Osteoblast (primary cell): ENCODE results near the gene ELAC1. TPM values are rescaled to one million over a fixed set of nuclear protein-coding genes. Genes with fewer than 3 reads are reported as not detected.

Experiments
- DNase-seq: peaks from one replicate; pipeline ENCODE4 v3.0.0; 2011; ENCODE audit warnings: low spot score, mixed read lengths; ENCODE audit not compliant: insufficient read length; ENCODE audit errors: missing footprints
- H2AFZ ChIP-seq: 2 replicates; pipeline ENCODE4 v1.6.0; 2011; ENCODE audit warnings: mild to moderate bottlenecking, low read length
- H3K27ac ChIP-seq: 2 replicates; pipeline ENCODE4 v1.5.1; 2011; ENCODE audit warnings: mild to moderate bottlenecking, low read depth, low read length, moderate library complexity
- H3K27me3 ChIP-seq: 2 replicates; pipeline ENCODE4 v1.6.0; 2012; ENCODE audit warnings: mild to moderate bottlenecking, control low read depth, inconsistent platforms, low read length, moderate library complexity; ENCODE audit not compliant: insufficient read depth
- H3K36me3 ChIP-seq: 2 replicates; pipeline ENCODE4 v1.5.1; 2011; ENCODE audit warnings: mild to moderate bottlenecking, low read length, control low read depth, moderate library complexity; ENCODE audit not compliant: insufficient read depth
- H3K4me1 ChIP-seq: 2 replicates; pipeline ENCODE4 v1.5.1; 2011; ENCODE audit warnings: mild to moderate bottlenecking, low read length, control low read depth, moderate library complexity; ENCODE audit not compliant: insufficient read depth
- H3K4me2 ChIP-seq: 2 replicates; pipeline ENCODE4 v1.6.0; 2011; ENCODE audit warnings: mild to moderate bottlenecking, low read length; ENCODE audit not compliant: insufficient read depth
- H3K4me3 ChIP-seq: fragments of 200-600 bp; sonication (generic); 3 replicates; pipeline ENCODE4 v1.5.1; 2012; ENCODE audit warnings: mild to moderate bottlenecking, low read length, inconsistent platforms; ENCODE audit not compliant: insufficient read depth
- H3K79me2 ChIP-seq: 2 replicates; pipeline ENCODE4 v1.6.0; 2012; ENCODE audit warnings: mild to moderate bottlenecking, low read length, control low read depth, inconsistent platforms; ENCODE audit not compliant: insufficient read depth
- H3K9me3 ChIP-seq: 2 replicates; pipeline ENCODE4 v1.5.1; 2011; ENCODE audit warnings: low read depth, low read length, control low read depth
- H4K20me1 ChIP-seq: 2 replicates; pipeline ENCODE4 v1.6.0; 2012; ENCODE audit warnings: mild to moderate bottlenecking, low read length, control low read depth; ENCODE audit not compliant: insufficient read depth
- small RNA-seq: library from RNA; depleted of rRNA; stranded (forward); fragments of <200 nt; gene quantifications from one replicate; pipeline ENCODE3, GENCODE V24; 2012
- total RNA-seq: library from RNA; depleted of rRNA; stranded (reverse); fragments of >200 nt; gene quantifications from 2 replicates; pipeline ENCODE4 v1.2.3, GENCODE V29; 2012
- TF ChIP-seq, protein P1 (sequence below): IDR thresholded peaks from 2 replicates; pipeline ENCODE4 v1.5.1; 2011; ENCODE audit warnings: mild to moderate bottlenecking, low read depth, low read length, moderate library complexity; ENCODE audit errors: extremely low read depth

Gene ELAC1
- total RNA-seq, 1 donor: 6.5 TPM

- peak overlapping the region; percentile 97 for H3K27ac ChIP-seq
- H3K4me3 ChIP-seq: peak overlapping the region; percentile 91
- H3K27me3 ChIP-seq: no peaks in the 10 kb centered on the region
- H4K20me1 ChIP-seq: peaks cover 42% of the 10 kb centered on the region
- TF ChIP-seq, protein P1, sequence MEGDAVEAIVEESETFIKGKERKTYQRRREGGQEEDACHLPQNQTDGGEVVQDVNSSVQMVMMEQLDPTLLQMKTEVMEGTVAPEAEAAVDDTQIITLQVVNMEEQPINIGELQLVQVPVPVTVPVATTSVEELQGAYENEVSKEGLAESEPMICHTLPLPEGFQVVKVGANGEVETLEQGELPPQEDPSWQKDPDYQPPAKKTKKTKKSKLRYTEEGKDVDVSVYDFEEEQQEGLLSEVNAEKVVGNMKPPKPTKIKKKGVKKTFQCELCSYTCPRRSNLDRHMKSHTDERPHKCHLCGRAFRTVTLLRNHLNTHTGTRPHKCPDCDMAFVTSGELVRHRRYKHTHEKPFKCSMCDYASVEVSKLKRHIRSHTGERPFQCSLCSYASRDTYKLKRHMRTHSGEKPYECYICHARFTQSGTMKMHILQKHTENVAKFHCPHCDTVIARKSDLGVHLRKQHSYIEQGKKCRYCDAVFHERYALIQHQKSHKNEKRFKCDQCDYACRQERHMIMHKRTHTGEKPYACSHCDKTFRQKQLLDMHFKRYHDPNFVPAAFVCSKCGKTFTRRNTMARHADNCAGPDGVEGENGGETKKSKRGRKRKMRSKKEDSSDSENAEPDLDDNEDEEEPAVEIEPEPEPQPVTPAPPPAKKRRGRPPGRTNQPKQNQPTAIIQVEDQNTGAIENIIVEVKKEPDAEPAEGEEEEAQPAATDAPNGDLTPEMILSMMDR: no peak
- H3K4me2 ChIP-seq: peak overlapping the region; percentile 96
- peak overlapping the region; percentile 78 for H2AFZ ChIP-seq
- peaks cover 31% of the 10 kb centered on the region for H3K4me1 ChIP-seq
- peak; percentile 93 for DNase-seq
- peaks cover 4% of the 10 kb centered on the region for H3K36me3 ChIP-seq
- no peaks in the 10 kb centered on the region for H3K9me3 ChIP-seq
- peaks cover 78% of the 10 kb centered on the region for H3K79me2 ChIP-seq
These were observed 62.9 kb downstream of the ELAC1 start for GRCh38 chr18:51030537-51031258.

DNA sequence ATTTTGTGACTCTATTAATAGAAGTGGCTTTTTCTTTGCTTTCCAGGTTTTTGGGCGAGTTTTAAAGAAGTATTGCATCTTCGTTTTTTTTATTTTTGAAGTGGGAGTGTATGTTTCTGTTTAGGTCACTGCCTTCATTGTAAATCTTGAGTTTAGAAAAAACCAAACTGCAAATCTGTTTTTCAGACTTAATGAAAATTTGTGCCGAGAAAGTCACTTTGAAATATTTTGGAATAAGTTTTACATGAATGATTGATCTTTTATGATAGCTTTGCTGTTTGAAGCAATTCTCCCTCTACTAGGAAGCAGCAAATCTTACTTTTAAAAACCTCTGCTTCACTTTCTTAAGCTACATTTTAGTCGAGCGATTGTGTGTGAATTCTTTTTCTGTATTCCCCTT is 64.4 kb downstream of the ELAC1 start:
- peaks cover 47% of the 10 kb centered on the region for H4K20me1 ChIP-seq
- H3K27ac ChIP-seq: peak overlapping the region; percentile 34
- peak overlapping the region; percentile 91 for H3K4me3 ChIP-seq
- H3K79me2 ChIP-seq: peaks cover 85% of the 10 kb centered on the region
- H3K27me3 ChIP-seq: no peaks in the 10 kb centered on the region
- no peaks in the 10 kb centered on the region for H3K9me3 ChIP-seq
- TF ChIP-seq, protein P1: no peak
- DNase-seq: no peak
- H2AFZ ChIP-seq: no peak overlapping the region
- H3K4me1 ChIP-seq: peaks cover 37% of the 10 kb centered on the region
- H3K4me2 ChIP-seq: peak overlapping the region; percentile 96
- peaks cover 4% of the 10 kb centered on the region for H3K36me3 ChIP-seq

DNA sequence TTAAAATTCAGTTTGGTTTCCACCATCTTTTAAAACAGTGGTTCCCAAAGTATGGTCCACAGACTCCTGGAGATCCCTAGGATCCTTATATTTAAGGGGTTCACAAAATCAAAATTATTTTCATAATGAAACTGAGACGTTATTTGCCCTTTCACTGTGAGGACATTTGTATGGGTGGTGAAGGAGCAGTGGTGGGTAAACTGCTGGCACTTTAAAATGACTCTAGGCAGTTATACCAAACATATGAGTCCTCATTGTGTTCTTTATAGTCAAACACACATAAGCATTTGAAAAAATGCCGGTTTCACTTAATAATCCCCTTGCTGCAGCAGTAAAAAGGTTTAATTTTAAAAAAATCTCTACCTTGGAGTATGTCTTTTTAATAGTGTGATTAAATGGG is 69.4 kb downstream of the ELAC1 start:
- TF ChIP-seq, protein P1: no peak
- peaks cover 99% of the 10 kb centered on the region for H3K79me2 ChIP-seq
- H4K20me1 ChIP-seq: peaks cover 70% of the 10 kb centered on the region
- H3K9me3 ChIP-seq: no peaks in the 10 kb centered on the region
- peak overlapping the region; percentile 29 for H3K4me2 ChIP-seq
- peaks cover 25% of the 10 kb centered on the region for H3K4me1 ChIP-seq
- H3K4me3 ChIP-seq: no peak overlapping the region
- peaks cover 4% of the 10 kb centered on the region for H3K36me3 ChIP-seq
- no peak overlapping the region for H2AFZ ChIP-seq
- H3K27ac ChIP-seq: no peak overlapping the region
- DNase-seq: no peak
- H3K27me3 ChIP-seq: no peaks in the 10 kb centered on the region

Small RNA genes lying within 50 kb of the gene (small RNA-seq; reads per million reads assigned to genes)
- gene RF00019: not detected

Other genes starting within 250 kb of the ELAC1 start
- gene MRO, start 148.0 kb upstream of the ELAC1 start, total RNA-seq: 0.59 and 1.8 TPM in 2 replicates
- gene ME2, start 88.9 kb upstream of the ELAC1 start, total RNA-seq: 36.2 and 38.0 TPM in 2 replicates
- 121 and 128 TPM in 2 replicates for gene SMAD4, start 62.2 kb downstream of the ELAC1 start, total RNA-seq
- gene MEX3C, start 229.6 kb downstream of the ELAC1 start, total RNA-seq: 36.5 and 41.6 TPM in 2 replicates